ENCODE data around the gene UBTF.

The UBTF gene

DNA sequence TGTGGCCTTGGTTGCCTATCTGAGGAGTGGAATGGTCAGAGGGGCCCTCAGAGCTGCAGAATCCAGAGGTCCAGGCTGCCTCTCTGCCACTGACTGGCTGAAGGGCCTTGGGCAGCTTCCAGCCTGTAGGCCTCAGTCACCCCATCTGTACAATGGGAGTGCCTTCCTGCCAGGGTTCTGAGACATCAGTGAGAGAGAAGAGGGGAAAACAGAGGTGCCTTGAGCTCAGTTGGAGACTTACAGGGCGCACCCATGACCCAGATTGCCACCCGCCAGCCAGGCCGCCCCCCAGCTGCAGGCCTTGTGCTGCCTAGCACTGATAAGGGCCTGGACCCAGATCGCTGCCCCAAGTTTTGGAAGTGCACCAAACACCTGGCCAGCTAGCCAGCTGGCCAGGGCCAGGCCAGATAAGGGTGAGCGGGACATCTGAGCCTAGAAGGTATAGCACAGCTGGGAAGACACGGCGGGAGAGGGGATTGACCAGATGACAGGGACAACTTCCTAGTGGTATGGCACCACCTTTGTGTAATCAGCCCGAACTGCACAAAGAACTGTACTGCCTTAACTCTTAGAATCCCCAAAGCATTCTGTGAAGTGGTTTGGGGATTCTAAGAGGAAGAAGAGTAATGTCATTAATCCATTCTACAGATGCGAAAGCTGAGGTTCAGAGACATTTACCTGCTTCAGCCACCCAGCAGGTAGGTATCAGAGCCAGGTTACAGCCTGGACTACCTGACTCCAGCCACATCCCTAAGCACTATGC lies 47.1 kb upstream of the UBTF start:
- ChIA-PET POLR2A (no interaction called here), CTCF (no interaction called here)
- TF ChIP-seq BHLHE40 (IDR thresholded peaks at IDR 0.05; ENCODE audit: borderline replicate concordance) (no peak), LEF1 (IDR thresholded peaks at IDR 0.05; ENCODE audit: borderline replicate concordance) (no peak), ZNF384 (IDR thresholded peaks at IDR 0.05) (no peak), SP1 (IDR thresholded peaks at IDR 0.05) (no peak), ARNT (IDR thresholded peaks at IDR 0.05) (no peak), TARDBP (IDR thresholded peaks at IDR 0.05) (no peak), FOXK2 (IDR thresholded peaks at IDR 0.05) (no peak), CTBP1 (IDR thresholded peaks at IDR 0.05; ENCODE audit: borderline replicate concordance) (no peak), HDGF (IDR thresholded peaks at IDR 0.05; ENCODE audit: borderline replicate concordance) (no peak), L3MBTL2 (conservative IDR thresholded peaks at IDR 0.05) (no peak), NFRKB (IDR thresholded peaks at IDR 0.05) (no peak), FOXA1 (IDR thresholded peaks at IDR 0.05) (no peak), ELF4 (IDR thresholded peaks at IDR 0.05) (no peak), SUZ12 (IDR thresholded peaks at IDR 0.05) (no peak), FOXM1 (IDR thresholded peaks at IDR 0.05; ENCODE audit: borderline replicate concordance) (no peak)
- TF ChIP-seq, protein P1, sequence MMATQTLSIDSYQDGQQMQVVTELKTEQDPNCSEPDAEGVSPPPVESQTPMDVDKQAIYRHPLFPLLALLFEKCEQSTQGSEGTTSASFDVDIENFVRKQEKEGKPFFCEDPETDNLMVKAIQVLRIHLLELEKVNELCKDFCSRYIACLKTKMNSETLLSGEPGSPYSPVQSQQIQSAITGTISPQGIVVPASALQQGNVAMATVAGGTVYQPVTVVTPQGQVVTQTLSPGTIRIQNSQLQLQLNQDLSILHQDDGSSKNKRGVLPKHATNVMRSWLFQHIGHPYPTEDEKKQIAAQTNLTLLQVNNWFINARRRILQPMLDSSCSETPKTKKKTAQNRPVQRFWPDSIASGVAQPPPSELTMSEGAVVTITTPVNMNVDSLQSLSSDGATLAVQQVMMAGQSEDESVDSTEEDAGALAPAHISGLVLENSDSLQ (IDR thresholded peaks at IDR 0.05), result no peak
- DNase-seq (ENCODE audit: extremely low spot score), result no peak

DNA sequence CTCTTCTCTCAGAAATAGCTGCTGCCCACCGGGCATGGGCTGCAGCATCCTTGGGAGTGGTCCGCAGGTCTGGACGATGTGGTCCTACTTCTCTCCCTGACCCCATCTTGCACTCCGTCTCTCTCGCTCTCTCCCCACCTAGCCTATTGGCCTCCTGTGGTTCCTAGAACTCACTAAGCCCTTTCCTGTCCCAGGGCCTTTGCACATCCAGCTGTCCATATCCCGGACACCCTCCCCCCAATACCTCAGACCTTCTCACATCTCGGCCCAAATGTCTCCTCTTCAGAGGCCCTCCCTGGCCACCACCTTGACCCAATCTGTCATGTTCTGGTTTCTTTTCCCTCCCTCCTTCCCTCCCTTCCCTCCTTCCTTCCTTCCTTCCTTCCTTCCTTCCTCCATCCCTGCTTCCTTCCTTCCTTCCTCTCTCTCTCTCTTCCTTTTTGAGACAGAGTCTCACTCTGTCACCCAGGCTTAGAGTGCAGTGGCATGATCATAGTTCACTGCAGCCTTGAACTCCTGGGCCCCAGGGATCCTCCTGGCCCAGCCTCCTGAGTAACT lies 43.9 kb upstream of the UBTF start:
- DNase-seq (ENCODE audit: extremely low spot score), result no peak
- CTCF ChIA-PET, result no interaction called here
- POLR2A ChIA-PET, result interaction anchor here (0.5 to 1.1 kb wide), 2 partner anchors 46 to 48 kb away, joined by 3 to 4 read pairs; no protein-coding TSS in a partner anchor

DNA sequence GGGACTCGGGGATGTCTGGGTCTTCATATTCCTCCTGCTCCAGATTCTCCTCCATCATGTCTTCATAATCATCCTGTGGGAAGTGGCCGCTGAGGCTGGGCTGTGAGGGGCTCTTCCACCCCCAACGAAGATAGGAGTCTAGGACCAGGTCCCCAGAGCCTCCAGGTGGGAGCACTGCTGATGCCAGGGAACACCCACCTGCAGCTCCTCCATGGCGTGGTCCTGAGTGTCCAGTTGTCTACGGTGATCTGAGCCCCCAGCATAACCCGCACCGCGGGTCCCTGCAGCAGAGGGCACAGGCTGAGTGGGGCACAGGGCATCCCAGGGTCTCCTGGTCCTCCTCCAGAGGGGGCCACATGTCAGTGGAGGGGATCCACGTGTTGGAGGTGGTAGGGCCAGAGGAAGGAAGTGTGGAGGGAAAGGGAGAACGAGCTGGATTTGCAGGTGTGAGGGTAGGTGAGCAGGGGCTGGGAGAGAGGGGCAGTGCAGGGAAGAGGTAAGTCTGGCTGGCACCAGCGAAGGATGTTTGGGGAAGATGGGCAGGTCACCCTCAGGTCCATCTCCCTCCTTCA lies 43.3 kb upstream of the UBTF start:
- TF ChIP-seq ELF4 (IDR thresholded peaks at IDR 0.05) (no peak), TARDBP (IDR thresholded peaks at IDR 0.05) (no peak), NFRKB (IDR thresholded peaks at IDR 0.05) (no peak), SUZ12 (IDR thresholded peaks at IDR 0.05) (no peak), FOXA1 (IDR thresholded peaks at IDR 0.05) (no peak), ARNT (IDR thresholded peaks at IDR 0.05) (no peak), FOXM1 (IDR thresholded peaks at IDR 0.05; ENCODE audit: borderline replicate concordance) (no peak), CTBP1 (IDR thresholded peaks at IDR 0.05; ENCODE audit: borderline replicate concordance) (no peak), LEF1 (IDR thresholded peaks at IDR 0.05; ENCODE audit: borderline replicate concordance) (no peak), SP1 (IDR thresholded peaks at IDR 0.05) (no peak)

More for the DNA sequence above, 43.9 kb upstream of the UBTF start:
- no peak for TF ChIP-seq FOXA1 (IDR thresholded peaks at IDR 0.05)
- no peak for TF ChIP-seq TARDBP (IDR thresholded peaks at IDR 0.05)
- TF ChIP-seq SUZ12 (IDR thresholded peaks at IDR 0.05), result no peak
- TF ChIP-seq HDGF (IDR thresholded peaks at IDR 0.05; ENCODE audit: borderline replicate concordance), result no peak
- no peak for TF ChIP-seq LEF1 (IDR thresholded peaks at IDR 0.05; ENCODE audit: borderline replicate concordance)
- TF ChIP-seq, protein P1 (IDR thresholded peaks at IDR 0.05), result no peak
- TF ChIP-seq ARNT (IDR thresholded peaks at IDR 0.05), result no peak
- no peak for TF ChIP-seq ZNF384 (IDR thresholded peaks at IDR 0.05)
- no peak for TF ChIP-seq FOXM1 (IDR thresholded peaks at IDR 0.05; ENCODE audit: borderline replicate concordance)

DNA sequence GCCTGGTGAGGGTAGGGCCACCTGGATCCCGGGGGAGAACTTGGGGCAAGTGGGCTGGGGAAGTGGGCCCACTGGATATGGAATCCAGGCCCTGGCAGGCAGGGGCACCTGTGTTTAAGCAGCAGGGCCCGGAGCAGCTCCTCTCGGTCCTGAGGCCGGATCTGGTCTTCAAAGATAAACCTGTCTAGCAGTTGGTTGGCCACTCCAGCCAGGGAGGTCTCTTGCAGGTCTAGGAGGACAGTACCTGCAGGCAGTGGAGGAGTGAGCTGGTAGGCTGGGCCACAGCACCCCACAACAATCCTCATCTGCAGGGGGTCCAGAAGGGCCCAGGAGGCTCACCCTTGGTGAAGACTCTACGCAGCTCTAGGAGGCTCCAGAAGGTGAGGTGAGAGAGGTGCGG lies 40.8 kb upstream of the UBTF start:
- TF ChIP-seq TARDBP (IDR thresholded peaks at IDR 0.05), result no peak
- no peak for TF ChIP-seq L3MBTL2 (conservative IDR thresholded peaks at IDR 0.05)
- no peak for TF ChIP-seq ZNF384 (IDR thresholded peaks at IDR 0.05)
- no peak for TF ChIP-seq FOXM1 (IDR thresholded peaks at IDR 0.05; ENCODE audit: borderline replicate concordance)
- TF ChIP-seq LEF1 (IDR thresholded peaks at IDR 0.05; ENCODE audit: borderline replicate concordance), result no peak
- TF ChIP-seq NFRKB (IDR thresholded peaks at IDR 0.05), result no peak
- CTCF ChIA-PET, result interaction anchor here (1.1 kb wide), 1 partner anchor 18 kb away, joined by 4 read pairs; no protein-coding TSS in a partner anchor
- POLR2A ChIA-PET, result no interaction called here
- no peak for DNase-seq (ENCODE audit: extremely low spot score)

More for the DNA sequence above, 43.3 kb upstream of the UBTF start:
- CTCF ChIA-PET, result no interaction called here
- no peak for DNase-seq (ENCODE audit: extremely low spot score)
- POLR2A ChIA-PET, result interaction anchor here (0.9 to 1.1 kb wide), 2 partner anchors 49 kb away, joined by 4 read pairs; no protein-coding TSS in a partner anchor

DNA sequence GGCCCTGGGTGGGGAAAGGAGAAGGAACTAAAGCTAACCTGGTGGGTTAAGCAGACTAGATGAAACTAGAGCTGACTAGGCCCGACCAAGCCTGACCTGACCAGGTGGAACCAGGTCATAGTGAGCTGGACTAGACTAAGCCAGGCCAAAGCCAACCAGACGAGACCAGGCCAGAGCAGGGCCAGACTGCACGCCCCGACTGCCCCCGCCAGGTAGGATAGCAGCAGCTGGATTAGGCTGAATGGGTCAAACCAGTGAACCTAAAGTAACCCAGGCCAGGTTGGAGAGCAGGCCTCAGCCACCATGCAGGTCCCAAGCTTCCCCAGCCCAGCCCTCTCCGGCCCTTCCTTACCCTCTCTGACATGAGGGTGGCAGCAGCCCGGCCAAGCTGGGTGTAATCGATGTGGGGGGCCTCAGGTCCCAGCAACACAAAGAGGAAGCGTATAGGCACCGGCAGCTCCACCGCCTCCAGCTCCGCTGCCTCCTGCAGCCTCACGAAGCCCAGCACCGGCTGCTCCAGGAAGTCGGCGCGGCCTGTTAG lies 39.4 kb upstream of the UBTF start:
- ChIA-PET POLR2A (interaction anchor here (0.8 to 1.3 kb wide), 2 partner anchors 12 to 87 kb away, joined by 3 to 4 read pairs; partner anchors contain the start of gene GRN), CTCF (no interaction called here)
- TF ChIP-seq BHLHE40 (IDR thresholded peaks at IDR 0.05; ENCODE audit: borderline replicate concordance), result no peak
- no peak for DNase-seq (ENCODE audit: extremely low spot score)

DNA sequence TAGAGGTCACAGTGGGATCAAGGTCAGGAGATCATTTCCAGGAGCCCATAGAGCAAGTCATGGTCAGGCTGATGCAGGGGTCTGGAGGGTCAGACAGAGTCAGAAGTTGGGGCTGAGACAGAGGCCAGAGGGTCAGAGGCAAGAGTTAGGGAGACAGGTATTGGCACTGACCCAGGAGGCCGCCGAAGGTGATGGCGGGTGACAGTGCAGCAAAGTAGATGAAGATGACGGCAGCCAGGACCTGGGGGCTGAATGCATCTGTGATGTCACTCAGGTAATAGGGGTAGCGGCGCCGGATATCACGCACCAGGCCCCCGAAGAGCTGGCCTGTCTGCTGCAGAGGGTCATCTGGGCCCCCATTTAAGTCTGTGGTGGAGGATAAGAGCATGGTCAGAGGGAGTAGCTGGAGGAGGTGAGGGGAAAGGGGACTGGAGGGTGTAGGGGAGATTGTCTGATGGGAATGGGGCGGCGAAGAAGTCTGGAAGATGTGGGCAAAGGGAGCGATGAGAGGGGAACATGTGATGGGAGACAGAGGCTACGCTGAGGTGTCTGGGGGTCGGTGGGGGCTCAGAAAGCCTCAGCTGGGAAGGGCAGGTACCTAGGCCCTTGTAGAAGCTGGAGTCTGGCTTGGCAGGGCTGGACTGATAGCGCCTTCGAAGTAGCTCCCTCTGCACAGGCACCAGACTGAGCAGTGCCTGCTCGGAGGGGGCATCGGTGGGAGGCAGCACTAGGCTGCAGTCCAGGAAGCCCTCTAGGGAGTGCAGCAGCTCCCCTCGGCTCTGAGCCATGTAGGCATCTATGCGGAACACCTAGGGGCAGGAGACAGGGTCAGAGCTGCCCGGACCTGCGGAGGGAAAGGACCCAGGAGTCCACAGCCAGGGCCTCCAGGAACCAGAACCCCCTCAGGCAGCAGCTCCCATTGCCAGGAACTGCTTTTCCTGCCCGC lies 38.6 kb upstream of the UBTF start:
- TF ChIP-seq SP1 (IDR thresholded peaks at IDR 0.05), result no peak
- TF ChIP-seq HDGF (IDR thresholded peaks at IDR 0.05; ENCODE audit: borderline replicate concordance), result no peak
- TF ChIP-seq TARDBP (IDR thresholded peaks at IDR 0.05), result no peak
- no peak for DNase-seq (ENCODE audit: extremely low spot score)
- CTCF ChIA-PET, result no interaction called here
- POLR2A ChIA-PET, result interaction anchor here (1.3 kb wide), 1 partner anchor 11 kb away, joined by 3 read pairs; no protein-coding TSS in a partner anchor
